HepG2 (cell line): ENCODE measurements around the gene PSAP. TPM values are rescaled to one million over a fixed set of nuclear protein-coding genes. Genes with fewer than 3 reads are reported as not detected.

ENCODE experiments used
- ATAC-seq: fragments of 200-7000 bp; cut with Tn5 transposase; 3 replicates; pipeline ENCODE4 v1.9.1; 2020; ENCODE audit warnings: mild to moderate bottlenecking, moderate library complexity
- BruUV-seq: library from RNA; stranded (reverse); fragments of 400-500 nt; replicated peaks from 2 replicates; lab custom pipeline; 2021; lab: Mats Ljungman, UMichigan
- CTCF ChIA-PET: fragments of 300-600 bp; formaldehyde crosslinking; extraction: SDS; loops from one replicate; lab custom pipeline; 2021; ENCODE audit warnings: low total read pairs, inconsistent platforms, low intra/inter-chr PET ratio; lab: Yijun Ruan, JAX
- POLR2A ChIA-PET: fragments of 350-600 bp; sonication (Branson Sonifier 250); formaldehyde crosslinking; loops from one replicate; lab custom pipeline; 2020; ENCODE audit warnings: antibody characterized with exemption, inconsistent platforms; lab: Yijun Ruan, JAX
- DNase-seq: peaks from one replicate; pipeline ENCODE4 v3.0.0-alpha.2; 2015; ENCODE audit warnings: low spot score
- FAIRE-seq: peaks from 3 replicates; lab custom pipeline; 2011; peaks lifted over from hg19 to GRCh38; lab: Jason Lieb, UNC
- H2AFZ ChIP-seq: one replicate; pipeline ENCODE4 v1.6.1; 2011; ENCODE audit warnings: low read length, inconsistent platforms
- H3K27ac ChIP-seq: fragments of 300-600 bp; 3 replicates; pipeline ENCODE4 v1.8.0; 2011; ENCODE audit warnings: mixed run types, mild to moderate bottlenecking, mixed read lengths, low read length, inconsistent platforms; ENCODE audit not compliant: insufficient read depth; ENCODE audit errors: extremely low read length
- H3K27me3 ChIP-seq, 2 experiments: fragments of 200-600 bp in 1 of 2; 2 replicates in 1 of 2; 3 replicates in 1 of 2; pipeline versions ENCODE4 v1.6.0 to v1.8.0; 2011; ENCODE audit warnings: low read length in 2 of 2, mild to moderate bottlenecking in 2 of 2, moderate library complexity in 2 of 2, inconsistent platforms in 1 of 2; ENCODE audit not compliant: insufficient read depth in 2 of 2, control insufficient read depth in 1 of 2
- H3K36me3 ChIP-seq, 2 experiments: fragments of 200-600 bp in 1 of 2; replicated peaks in 1 of 2; 2 replicates in 1 of 2; 3 replicates in 1 of 2; pipeline versions ENCODE4 v1.5.1 to v1.8.0; 2011; ENCODE audit warnings: low read length in 2 of 2, inconsistent platforms in 1 of 2; ENCODE audit not compliant: insufficient read depth in 2 of 2, control insufficient read depth in 1 of 2
- H3K4me1 ChIP-seq: 2 replicates; pipeline ENCODE4 v1.5.1; 2012; ENCODE audit warnings: low read length, inconsistent platforms; ENCODE audit not compliant: insufficient read depth
- H3K4me2 ChIP-seq: 2 replicates; pipeline ENCODE4 v1.6.0; 2011; ENCODE audit warnings: low read depth, low read length, inconsistent platforms
- H3K4me3 ChIP-seq, 3 experiments: fragments of 200-600 bp in 1 of 3; sonication (generic), shearing (Covaris generic) in 1 of 3; replicated peaks in 1 of 3; 2 replicates each; pipeline ENCODE4 v1.5.1; 2011 to 2016; ENCODE audit warnings: low read length in 3 of 3, inconsistent platforms in 2 of 3, low read depth in 2 of 3, mild to moderate bottlenecking in 2 of 3, control low read depth in 1 of 3, mixed read lengths in 1 of 3; ENCODE audit not compliant: insufficient read depth in 1 of 3
- H3K79me2 ChIP-seq: one replicate; pipeline ENCODE4 v1.6.1; 2011; ENCODE audit warnings: low read length, inconsistent platforms; ENCODE audit not compliant: insufficient read depth
- H3K9ac ChIP-seq: 2 replicates; pipeline ENCODE4 v1.6.0; 2011; ENCODE audit warnings: mild to moderate bottlenecking, low read depth, low read length, inconsistent platforms; ENCODE audit not compliant: insufficient read depth
- H3K9me3 ChIP-seq: 2 replicates; pipeline ENCODE4 v1.5.1; 2012; ENCODE audit warnings: mild to moderate bottlenecking, low read length
- H4K20me1 ChIP-seq: 2 replicates; pipeline ENCODE4 v1.6.0; 2011; ENCODE audit warnings: inconsistent platforms, mild to moderate bottlenecking, low read length, moderate library complexity; ENCODE audit not compliant: insufficient read depth
- DNMT1 ChIP-seq: sonication (generic); formaldehyde crosslinking; IDR thresholded peaks from 2 replicates; pipeline ENCODE4 v1.5.1; 2020; ENCODE audit warnings: mild to moderate bottlenecking, missing genetic modification reagents
- ELF4 ChIP-seq: sonication (generic); formaldehyde crosslinking; IDR thresholded peaks from 2 replicates; pipeline ENCODE4 v1.5.0; 2020; ENCODE audit warnings: missing genetic modification reagents, mild to moderate bottlenecking, moderate library complexity, borderline replicate concordance
- HNRNPH1 ChIP-seq: fragments of 200-400 bp; formaldehyde crosslinking; optimal IDR thresholded peaks from 2 replicates; pipeline ENCODE3; 2017; ENCODE audit warnings: mild to moderate bottlenecking, low read depth, low read length
- JUNB ChIP-seq: sonication (generic); formaldehyde crosslinking; IDR thresholded peaks from 2 replicates; pipeline ENCODE4 v1.8.0; 2022; ENCODE audit warnings: missing genetic modification reagents, mild to moderate bottlenecking, borderline replicate concordance
- KDM5B ChIP-seq: sonication (generic); formaldehyde crosslinking; IDR thresholded peaks from 2 replicates; pipeline ENCODE4 v1.4.0; 2020; ENCODE audit warnings: missing genetic modification reagents, mild to moderate bottlenecking, borderline replicate concordance
- MXD3 ChIP-seq: IDR thresholded peaks from 2 replicates; pipeline ENCODE4 v1.6.1; 2016; ENCODE audit warnings: mild to moderate bottlenecking, missing biosample characterization, missing genetic modification reagents
- RBM22 ChIP-seq: fragments of 200-400 bp; formaldehyde crosslinking; optimal IDR thresholded peaks from 2 replicates; pipeline ENCODE3; 2017; ENCODE audit warnings: mild to moderate bottlenecking, low read length, moderate library complexity
- TERF1 ChIP-seq: sonication (generic); formaldehyde crosslinking; IDR thresholded peaks from 2 replicates; pipeline ENCODE4 v1.8.0; 2022; ENCODE audit warnings: mild to moderate bottlenecking, missing genetic modification reagents, moderate library complexity
- ZNF136 ChIP-seq: sonication (generic); formaldehyde crosslinking; IDR thresholded peaks from 2 replicates; pipeline ENCODE4 v1.8.1; 2022; ENCODE audit warnings: low read depth, mild to moderate bottlenecking, moderate library complexity, missing genetic modification reagents
- WGBS: methylation state at CpG from one replicate; pipeline ENCODE4 v1.1.6; 2017; ENCODE audit warnings: low lambda C conversion rate; 5-methylcytosine and 5-hydroxymethylcytosine counted together
- in situ Hi-C: cut with HindIII; loops from 2 replicates; pipeline ENCODE4 v1.10.0; 2017; ENCODE audit warnings: low pct_unique_long_range_greater_than_20kb; ENCODE audit not compliant: extremely low pct_ligation_motif_present
- intact Hi-C: fragments of 100-400 bp; cut with micrococcal nuclease; formaldehyde crosslinking; loops from one replicate; pipeline ENCODE4 v1.10.0; 2022; ENCODE audit not compliant: unreplicated experiment
- polyA plus RNA-seq, 8 experiments: library from polyadenylated mRNA; depleted of rRNA in 3 of 8; stranded (reverse) in 7 of 8; unstranded in 1 of 8; fragments of >200 nt; fragmentation: Illumina TruSeq in 4 of 8; extraction: Trizol in 4 of 8; gene quantifications; 2 replicates each; pipeline versions ENCODE4 v1.2.1 to v1.2.3, GENCODE V29; 2011 to 2016; ENCODE audit warnings: low read depth in 4 of 8, missing spikeins in 1 of 8, mixed read lengths in 1 of 8; ENCODE audit not compliant: insufficient read depth in 1 of 8
- total RNA-seq, 5 experiments: library from RNA; depleted of rRNA; stranded (reverse); fragments of >200 nt; fragmentation: Illumina TruSeq; extraction: Trizol; gene quantifications; 2 replicates each; pipeline ENCODE4 v1.2.3, GENCODE V29; 2016; ENCODE audit warnings: low read depth in 1 of 5

The PSAP gene
- total and polyA plus RNA-seq, 2 of the 13 experiments (the other 11 are each of a cell fraction or from before 2014, with no cell fraction given): 323 to 643 TPM

- in situ Hi-C loops: no loop called here
- peaks cover 5 to 16% of the 10 kb centered on the region in 2 experiments; a peak in 4 of 5 replicates for H3K27me3 ChIP-seq
- no peak overlapping the region for H3K27ac ChIP-seq
- H3K9ac ChIP-seq: no peak overlapping the region
- no TSS peak for BruUV-seq
- FAIRE-seq (no peak), ATAC-seq (no peak), DNase-seq (no peak)
- H2AFZ ChIP-seq: no peak overlapping the region
- no peak overlapping the region for H3K4me2 ChIP-seq
- no peaks in the 10 kb centered on the region for H3K9me3 ChIP-seq
- H4K20me1 ChIP-seq: no peaks in the 10 kb centered on the region
- TF ChIP-seq DNMT1 (CRISPR knock-in tag) (no peak), MXD3 (CRISPR knock-in tag) (no peak), ELF4 (CRISPR knock-in tag) (no peak), JUNB (CRISPR knock-in tag) (no peak), RBM22 (no peak), HNRNPH1 (no peak), ZNF136 (CRISPR knock-in tag) (no peak), KDM5B (no peak), TERF1 (CRISPR knock-in tag) (no peak)
- 69% methylated on average over 18 of the region's 23 CpGs for WGBS
- H3K4me3 ChIP-seq: no peak overlapping the region
- H3K36me3 ChIP-seq: no peaks in the 10 kb centered on the region
- CTCF ChIA-PET: no interaction called here
- POLR2A ChIA-PET: interaction anchor here (1.2 kb wide), 1 partner anchor 8 kb away, joined by 3 read pairs; no protein-coding TSS in a partner anchor
- no peaks in the 10 kb centered on the region for H3K79me2 ChIP-seq
- H3K4me1 ChIP-seq: peaks cover 9% of the 10 kb centered on the region; the same call in 1 of the 2 replicates
- intact Hi-C loops: no loop called here
Observed at GRCh38 chr10:71806704-71807556, 44.1 kb downstream of the PSAP start.
